Mesothelial cell of epicardium (in vitro differentiated cells): ENCODE measurements around the gene CPN2. TPM values are rescaled to one million over a fixed set of nuclear protein-coding genes. Genes with fewer than 3 reads are reported as not detected.

ENCODE experiments used
- DNase-seq, 2 experiments: peaks; one replicate each; pipeline ENCODE4 v3.0.0; 2021; ENCODE audit warnings: low spot score in 2 of 2; ENCODE audit not compliant: unreplicated experiment in 2 of 2
- H3K27ac Mint-ChIP-seq: 2 replicates; pipeline ENCODE4 v1.8.0; 2021; ENCODE audit warnings: mixed read lengths
- H3K27me3 Mint-ChIP-seq: 2 replicates; pipeline ENCODE4 v1.8.0; 2021; ENCODE audit warnings: low read depth, mixed read lengths
- H3K36me3 Mint-ChIP-seq: 2 replicates; pipeline ENCODE4 v1.8.0; 2021; ENCODE audit warnings: mixed read lengths
- H3K4me1 Mint-ChIP-seq: 2 replicates; pipeline ENCODE4 v1.8.0; 2021; ENCODE audit warnings: mixed read lengths
- H3K4me3 Mint-ChIP-seq: 2 replicates; pipeline ENCODE4 v1.8.0; 2021; ENCODE audit warnings: mild to moderate bottlenecking, moderate library complexity, mixed read lengths
- H3K9me3 Mint-ChIP-seq: 2 replicates; pipeline ENCODE4 v1.8.0; 2021; ENCODE audit warnings: mixed read lengths
- total RNA-seq: library from RNA; stranded (reverse); gene quantifications from 3 replicates; pipeline ENCODE4 v1.2.1, GENCODE V29; 2021
- TF ChIP-seq, protein P1 (sequence below): fragments of 200-600 bp; sonication (generic); IDR thresholded peaks from one replicate; pipeline ENCODE4 v1.5.0; 2021; ENCODE audit warnings: antibody characterized with exemption; ENCODE audit not compliant: unreplicated experiment

CPN2 gene
- total RNA-seq, 1 donor from 2014 or later, result not detected

DNA sequence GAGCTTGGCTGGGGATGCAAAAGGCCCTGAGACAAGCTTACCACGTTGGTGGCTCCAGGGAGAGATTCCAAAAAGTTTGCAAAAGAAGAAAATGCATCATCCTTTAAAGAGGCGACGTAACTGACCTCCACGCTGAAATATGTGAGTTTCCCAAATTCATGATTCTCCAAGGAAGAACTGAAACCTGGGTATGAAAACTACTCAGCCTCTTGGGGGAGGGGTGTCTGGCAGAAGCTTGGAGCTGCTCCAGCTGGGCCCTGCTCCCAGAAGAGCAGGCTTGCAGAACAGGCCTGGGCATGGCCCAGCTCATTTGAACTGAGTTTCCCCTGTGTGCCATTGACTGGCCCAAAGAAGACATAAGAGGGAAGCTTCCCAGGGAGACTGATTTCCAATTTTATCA lies 20.5 kb downstream of the CPN2 start:
- Mint-ChIP-seq H3K27me3 (peaks cover 17% of the 10 kb centered on the region), H3K36me3 (no peaks in the 10 kb centered on the region), H3K27ac (no peak overlapping the region), H3K4me3 (no peak overlapping the region), H3K4me1 (peaks cover 38% of the 10 kb centered on the region), H3K9me3 (no peaks in the 10 kb centered on the region)
- no peak for DNase-seq
- TF ChIP-seq, protein P1, sequence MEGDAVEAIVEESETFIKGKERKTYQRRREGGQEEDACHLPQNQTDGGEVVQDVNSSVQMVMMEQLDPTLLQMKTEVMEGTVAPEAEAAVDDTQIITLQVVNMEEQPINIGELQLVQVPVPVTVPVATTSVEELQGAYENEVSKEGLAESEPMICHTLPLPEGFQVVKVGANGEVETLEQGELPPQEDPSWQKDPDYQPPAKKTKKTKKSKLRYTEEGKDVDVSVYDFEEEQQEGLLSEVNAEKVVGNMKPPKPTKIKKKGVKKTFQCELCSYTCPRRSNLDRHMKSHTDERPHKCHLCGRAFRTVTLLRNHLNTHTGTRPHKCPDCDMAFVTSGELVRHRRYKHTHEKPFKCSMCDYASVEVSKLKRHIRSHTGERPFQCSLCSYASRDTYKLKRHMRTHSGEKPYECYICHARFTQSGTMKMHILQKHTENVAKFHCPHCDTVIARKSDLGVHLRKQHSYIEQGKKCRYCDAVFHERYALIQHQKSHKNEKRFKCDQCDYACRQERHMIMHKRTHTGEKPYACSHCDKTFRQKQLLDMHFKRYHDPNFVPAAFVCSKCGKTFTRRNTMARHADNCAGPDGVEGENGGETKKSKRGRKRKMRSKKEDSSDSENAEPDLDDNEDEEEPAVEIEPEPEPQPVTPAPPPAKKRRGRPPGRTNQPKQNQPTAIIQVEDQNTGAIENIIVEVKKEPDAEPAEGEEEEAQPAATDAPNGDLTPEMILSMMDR, result no peak

DNA sequence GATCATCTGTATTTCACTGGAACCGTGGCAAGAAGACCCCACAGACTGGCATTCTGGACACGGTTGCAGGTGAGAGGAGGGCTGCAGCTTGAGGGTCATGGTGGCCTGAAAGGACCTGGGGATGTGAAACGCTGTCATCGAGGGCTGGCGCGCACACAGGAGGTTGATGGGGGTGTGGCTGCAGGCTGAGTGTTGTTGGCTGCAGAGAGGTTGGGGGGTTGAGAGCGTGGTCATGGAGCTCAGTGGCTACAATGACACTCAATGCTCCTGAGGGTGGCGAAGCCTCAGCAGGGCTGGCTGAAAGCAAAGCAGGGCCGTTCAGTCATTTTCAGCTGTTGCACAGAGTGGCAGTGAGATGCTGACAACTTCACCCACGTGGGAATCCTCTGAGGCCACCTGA lies 21.0 kb downstream of the CPN2 start:
- TF ChIP-seq, protein P1, result no peak
- Mint-ChIP-seq H3K4me1 (peaks cover 38% of the 10 kb centered on the region), H3K27ac (peak overlapping the region; percentile 19), H3K9me3 (no peaks in the 10 kb centered on the region), H3K27me3 (peaks cover 17% of the 10 kb centered on the region), H3K36me3 (no peaks in the 10 kb centered on the region), H3K4me3 (no peak overlapping the region)
- no peak for DNase-seq

DNA sequence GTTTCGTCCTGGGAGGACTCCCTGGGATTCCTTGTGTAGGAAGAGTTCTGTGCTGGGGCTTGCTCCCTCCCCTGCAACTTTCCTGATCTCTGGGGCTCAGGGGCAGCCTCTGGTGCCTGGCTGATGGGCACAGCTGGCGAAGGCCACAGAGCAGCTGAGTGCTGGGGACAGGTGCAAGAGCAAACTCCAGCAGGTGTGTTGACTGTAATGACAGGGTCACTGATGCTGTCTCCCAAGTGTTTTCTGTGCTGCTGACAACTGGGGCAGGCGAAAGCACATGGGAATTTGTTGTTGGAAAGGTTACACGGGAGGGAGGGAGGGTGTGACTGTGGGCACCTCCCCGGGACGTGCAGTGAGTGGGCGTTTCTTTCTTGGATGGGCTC lies 21.6 kb downstream of the CPN2 start:
- Mint-ChIP-seq H3K4me1 (peaks cover 38% of the 10 kb centered on the region), H3K4me3 (no peak overlapping the region), H3K27me3 (peaks cover 17% of the 10 kb centered on the region), H3K9me3 (no peaks in the 10 kb centered on the region), H3K27ac (no peak overlapping the region), H3K36me3 (no peaks in the 10 kb centered on the region)
- no peak for DNase-seq
- TF ChIP-seq, protein P1, result no peak

DNA sequence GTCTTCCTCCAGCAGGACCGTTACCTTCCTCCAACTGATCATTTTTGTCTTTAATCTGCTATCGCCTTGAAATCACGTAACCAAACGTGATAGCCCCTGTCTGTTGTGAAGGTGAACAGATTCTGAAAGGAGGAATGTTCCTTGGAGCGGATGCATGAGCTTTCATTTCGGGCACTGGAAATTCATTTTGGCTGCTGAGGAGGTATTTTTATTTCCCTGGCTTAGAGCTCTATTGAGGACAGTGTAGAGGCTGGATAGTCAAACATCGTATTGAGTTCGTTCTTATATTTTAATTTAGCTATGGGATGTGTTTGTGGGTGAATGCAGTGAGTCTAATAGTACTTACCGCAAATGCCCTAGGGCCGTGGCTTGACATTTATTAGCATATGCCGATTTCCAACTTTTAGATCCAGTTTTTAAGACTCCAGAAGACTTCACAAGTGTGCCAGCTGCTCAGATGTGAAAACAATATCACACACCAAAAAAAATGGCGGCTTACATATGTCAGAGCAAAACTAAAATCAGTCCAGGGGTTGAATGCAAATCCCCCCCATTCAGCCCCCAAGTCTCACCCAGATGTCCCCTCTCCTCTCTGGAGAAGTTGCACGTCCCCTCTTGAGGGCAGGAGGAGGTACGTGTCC lies 22.1 kb downstream of the CPN2 start:
- TF ChIP-seq, protein P1, result no peak
- H3K27me3 Mint-ChIP-seq, result peaks cover 17% of the 10 kb centered on the region
- no peaks in the 10 kb centered on the region for H3K36me3 Mint-ChIP-seq
- peak overlapping the region; percentile 12 for H3K27ac Mint-ChIP-seq
- no peaks in the 10 kb centered on the region for H3K9me3 Mint-ChIP-seq
- no peak overlapping the region for H3K4me3 Mint-ChIP-seq
- no peak for DNase-seq
- H3K4me1 Mint-ChIP-seq, result peaks cover 38% of the 10 kb centered on the region

DNA sequence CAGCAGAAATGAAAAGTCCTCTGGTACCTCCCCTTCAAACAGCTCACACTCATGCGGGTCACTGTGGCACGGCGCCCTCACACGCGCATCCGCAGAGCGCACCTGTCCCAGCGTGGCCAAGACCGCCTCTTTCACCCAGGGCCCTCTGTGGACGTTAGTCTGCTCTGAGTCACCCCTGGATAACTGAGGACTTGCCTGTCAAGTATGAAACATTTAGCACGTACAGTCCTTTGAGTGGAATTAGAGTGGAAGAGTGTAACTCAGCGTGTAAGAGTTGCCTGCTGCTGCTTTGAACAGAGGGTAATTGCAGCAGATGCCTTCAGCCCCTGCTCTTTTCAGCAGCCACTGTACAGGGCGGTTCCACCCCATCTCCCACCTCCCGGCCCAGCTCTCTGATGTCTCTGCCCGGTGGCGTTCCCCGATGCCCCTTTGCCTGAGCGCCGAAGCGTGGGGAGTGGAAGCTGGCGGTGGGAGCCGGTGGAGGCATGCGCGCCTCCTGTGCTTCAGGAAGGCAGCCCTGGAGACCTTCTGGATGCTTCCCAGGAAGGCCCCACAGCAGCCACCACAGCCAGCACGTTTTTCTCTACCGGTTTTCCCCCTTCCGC lies 23.0 kb downstream of the CPN2 start:
- TF ChIP-seq, protein P1, result no peak
- Mint-ChIP-seq H3K27ac (peak overlapping the region; percentile 17), H3K4me3 (no peak overlapping the region), H3K4me1 (peaks cover 36% of the 10 kb centered on the region), H3K27me3 (peaks cover 10% of the 10 kb centered on the region), H3K36me3 (no peaks in the 10 kb centered on the region), H3K9me3 (no peaks in the 10 kb centered on the region)
- DNase-seq, result no peak
